Ovary (tissue), 3 donors: ENCODE results near the gene PARD3B.

Source experiments
- EP300 ChIP-seq: sonication (generic); formaldehyde crosslinking; IDR thresholded peaks from one replicate; pipeline ENCODE4 v1.6.1; 2017; ENCODE audit warnings: antibody characterized with exemption
- POLR2A ChIP-seq: fragments of 450-650 bp; IDR thresholded peaks from one replicate; pipeline ENCODE4 v1.6.1; 2017; ENCODE audit warnings: antibody characterized with exemption, mild to moderate bottlenecking, moderate library complexity
- TF ChIP-seq, protein P1 (sequence below), 3 donors: fragments of 450-650 bp in 2 of 3; fragments of 200-600 bp in 1 of 3; IDR thresholded peaks; one replicate each; pipeline versions ENCODE4 v1.5.1 to v1.8.0; 2016 to 2022; ENCODE audit warnings: antibody characterized with exemption in 3 of 3, mild to moderate bottlenecking in 1 of 3
- donor health status: DM: no; HTN: no; CAD: no.

DNA sequence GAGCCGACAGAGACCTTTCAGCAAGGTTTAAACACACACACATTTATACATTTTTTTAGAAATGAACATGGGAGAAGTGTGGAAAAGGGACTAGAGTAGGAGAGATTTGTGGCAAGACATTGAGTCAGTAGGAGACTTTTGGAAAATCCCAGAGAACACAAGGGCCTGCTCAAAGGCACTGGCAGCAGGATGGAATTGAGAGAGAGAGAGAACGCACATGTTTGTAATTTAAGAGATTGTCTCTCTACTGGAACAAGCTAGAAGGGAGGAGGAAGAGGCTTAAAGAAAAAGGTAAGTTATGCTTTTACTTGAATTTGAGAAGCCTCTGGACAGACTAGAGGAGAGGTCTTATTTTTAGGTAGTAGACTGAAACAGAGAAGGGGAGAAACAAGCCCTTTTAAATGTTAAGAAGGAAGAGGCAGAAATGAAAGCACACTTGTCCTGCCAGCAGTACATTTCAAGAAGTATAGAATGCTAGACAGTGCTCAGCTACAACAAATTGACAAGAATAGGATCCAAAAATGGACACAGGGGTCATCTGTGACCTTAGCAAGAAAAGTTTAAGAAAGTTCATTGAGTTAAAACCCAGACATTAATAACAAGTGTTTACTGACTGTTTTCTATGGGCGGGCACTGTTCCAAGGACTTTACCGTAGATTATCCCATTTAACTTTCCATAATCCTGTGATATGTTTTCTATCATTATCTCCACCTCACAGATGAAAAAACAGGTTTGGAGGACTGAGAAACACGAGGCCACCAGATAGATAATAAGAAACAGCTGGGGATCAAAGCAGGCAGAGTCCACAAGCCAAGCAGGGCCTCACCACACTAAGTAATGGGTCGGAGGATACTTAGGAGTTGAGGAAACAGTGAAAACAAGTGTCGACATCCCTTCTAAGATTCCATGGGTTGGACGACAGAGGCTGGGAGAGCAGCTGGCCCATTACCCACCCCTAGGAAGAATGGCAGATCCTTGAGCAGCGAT is 830.5 kb downstream of the PARD3B start:
- TF ChIP-seq, protein P1, sequence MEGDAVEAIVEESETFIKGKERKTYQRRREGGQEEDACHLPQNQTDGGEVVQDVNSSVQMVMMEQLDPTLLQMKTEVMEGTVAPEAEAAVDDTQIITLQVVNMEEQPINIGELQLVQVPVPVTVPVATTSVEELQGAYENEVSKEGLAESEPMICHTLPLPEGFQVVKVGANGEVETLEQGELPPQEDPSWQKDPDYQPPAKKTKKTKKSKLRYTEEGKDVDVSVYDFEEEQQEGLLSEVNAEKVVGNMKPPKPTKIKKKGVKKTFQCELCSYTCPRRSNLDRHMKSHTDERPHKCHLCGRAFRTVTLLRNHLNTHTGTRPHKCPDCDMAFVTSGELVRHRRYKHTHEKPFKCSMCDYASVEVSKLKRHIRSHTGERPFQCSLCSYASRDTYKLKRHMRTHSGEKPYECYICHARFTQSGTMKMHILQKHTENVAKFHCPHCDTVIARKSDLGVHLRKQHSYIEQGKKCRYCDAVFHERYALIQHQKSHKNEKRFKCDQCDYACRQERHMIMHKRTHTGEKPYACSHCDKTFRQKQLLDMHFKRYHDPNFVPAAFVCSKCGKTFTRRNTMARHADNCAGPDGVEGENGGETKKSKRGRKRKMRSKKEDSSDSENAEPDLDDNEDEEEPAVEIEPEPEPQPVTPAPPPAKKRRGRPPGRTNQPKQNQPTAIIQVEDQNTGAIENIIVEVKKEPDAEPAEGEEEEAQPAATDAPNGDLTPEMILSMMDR (IDR thresholded peaks at IDR 0.05): no peak
- no peak for TF ChIP-seq POLR2A
- no peak for TF ChIP-seq EP300
